K562 (cell line): ENCODE data around the gene A4GNT. TPM values are rescaled to one million over a fixed set of nuclear protein-coding genes. Genes with fewer than 3 reads are reported as not detected.

Experiments
- ATAC-seq: fragments of 200-7000 bp; cut with Tn5 transposase; 3 replicates; pipeline ENCODE4 v1.9.1; 2020; ENCODE audit warnings: moderate library complexity
- BruUV-seq: library from RNA; stranded (reverse); fragments of 400-500 nt; replicated peaks from 2 replicates; lab custom pipeline; 2021; lab: Mats Ljungman, UMichigan
- CTCF ChIA-PET: fragments of 300-600 bp; formaldehyde crosslinking; extraction: SDS; loops from one replicate; lab custom pipeline; 2021; ENCODE audit warnings: low intra/inter-chr PET ratio; lab: Yijun Ruan, JAX
- POLR2A ChIA-PET: fragments of 300-600, 350-650 bp; sonication (Branson Sonifier 250); formaldehyde crosslinking; extraction: SDS; loops from one replicate; lab custom pipeline; 2021; ENCODE audit warnings: antibody characterized with exemption, inconsistent platforms; lab: Yijun Ruan, JAX
- DNase-seq, 4 experiments: peaks; one replicate each; pipeline versions ENCODE4 v3.0.0 to v3.0.0-alpha.2; 2011 to 2018; ENCODE audit warnings: low spot score in 3 of 4, mixed read lengths in 3 of 4; ENCODE audit errors: extremely low read depth in 1 of 4
- FAIRE-seq: peaks from 2 replicates; lab custom pipeline; 2011; peaks lifted over from hg19 to GRCh38; lab: Jason Lieb, UNC
- H2AFZ ChIP-seq: 2 replicates; pipeline ENCODE4 v1.6.0; 2011; ENCODE audit warnings: low read depth, low read length, control low read depth, inconsistent platforms
- H3K27ac ChIP-seq: fragments of 200-600 bp; 3 replicates; pipeline ENCODE4 v1.8.0; 2011; ENCODE audit warnings: low read depth, mild to moderate bottlenecking, control low read depth, inconsistent platforms, low read length, moderate library complexity, mixed read lengths; ENCODE audit errors: extremely low read depth
- H3K27me3 ChIP-seq, 2 experiments: fragments of 300-600 bp in 1 of 2; 2 replicates in 1 of 2; 3 replicates in 1 of 2; pipeline versions ENCODE4 v1.6.0 to v1.8.0; 2011; ENCODE audit warnings: inconsistent platforms in 2 of 2, low read length in 2 of 2, mild to moderate bottlenecking in 1 of 2, mixed read lengths in 1 of 2, moderate library complexity in 1 of 2; ENCODE audit not compliant: control insufficient read depth in 2 of 2, insufficient read depth in 2 of 2
- H3K36me3 ChIP-seq: fragments of 300-600 bp; 3 replicates; pipeline ENCODE4 v1.8.0; 2011; ENCODE audit warnings: mild to moderate bottlenecking, low read length, inconsistent platforms; ENCODE audit not compliant: control insufficient read depth, insufficient read depth
- H3K4me1 ChIP-seq, 2 experiments: fragments of 200-600 bp in 1 of 2; replicated peaks in 1 of 2; 2 replicates in 1 of 2; 3 replicates in 1 of 2; pipeline versions ENCODE4 v1.5.1 to v1.8.0; 2011; ENCODE audit warnings: inconsistent platforms in 2 of 2, low read length in 2 of 2, mild to moderate bottlenecking in 1 of 2, mixed read lengths in 1 of 2, moderate library complexity in 1 of 2; ENCODE audit not compliant: control insufficient read depth in 2 of 2, insufficient read depth in 2 of 2
- H3K4me2 ChIP-seq: 2 replicates; pipeline ENCODE4 v1.6.1; 2011; ENCODE audit warnings: low read length, control low read depth, inconsistent platforms, mixed read lengths; ENCODE audit not compliant: insufficient read depth
- H3K4me3 ChIP-seq: fragments of 200-600 bp; sonication (generic), shearing (Covaris generic); 2 replicates; pipeline ENCODE4 v1.5.1; 2016; ENCODE audit warnings: control low read depth, inconsistent platforms
- H3K79me2 ChIP-seq: fragments of 200-600 bp; 3 replicates; pipeline ENCODE4 v1.8.0; 2011; ENCODE audit warnings: low read length, inconsistent platforms; ENCODE audit not compliant: control insufficient read depth, insufficient read depth
- H3K9ac ChIP-seq, 2 experiments: 2 replicates each; pipeline versions ENCODE4 v1.6.0 to v1.6.1; 2011; ENCODE audit warnings: low read depth in 2 of 2, low read length in 2 of 2, control low read depth in 1 of 2, inconsistent platforms in 1 of 2, mild to moderate bottlenecking in 1 of 2, mixed read lengths in 1 of 2; ENCODE audit not compliant: insufficient read depth in 1 of 2
- H3K9me1 ChIP-seq: one replicate; pipeline ENCODE4 v1.6.0; 2011; ENCODE audit warnings: inconsistent platforms, mild to moderate bottlenecking, low read length, moderate library complexity; ENCODE audit not compliant: control insufficient read depth, insufficient read depth
- H3K9me3 ChIP-seq: replicated peaks from 2 replicates; pipeline ENCODE4 v1.5.1; 2011; ENCODE audit warnings: low read depth, low read length, inconsistent platforms; ENCODE audit not compliant: control insufficient read depth, insufficient read depth
- H4K20me1 ChIP-seq: replicated peaks from 2 replicates; pipeline ENCODE4 v1.6.1; 2011; ENCODE audit warnings: low read length, inconsistent platforms, mixed read lengths; ENCODE audit not compliant: control insufficient read depth, insufficient read depth
- ATF2 ChIP-seq: sonication (generic); formaldehyde crosslinking; IDR thresholded peaks from 2 replicates; pipeline ENCODE4 v1.8.1; 2022; ENCODE audit warnings: missing genetic modification reagents
- CXXC5 ChIP-seq: fragments of 250-450 bp; sonication (Bioruptor Pico); IDR thresholded peaks from 2 replicates; pipeline ENCODE4 v1.8.0; 2022; ENCODE audit warnings: inconsistent platforms, mild to moderate bottlenecking, moderate library complexity
- KAT7 ChIP-seq: sonication (generic); formaldehyde crosslinking; IDR thresholded peaks from 2 replicates; pipeline ENCODE4 v1.8.0; 2022; ENCODE audit warnings: missing genetic modification reagents, mild to moderate bottlenecking, borderline replicate concordance
- KDM1A ChIP-seq, 2 experiments: fragments of 450-650 bp; IDR thresholded peaks; 2 replicates each; pipeline ENCODE4 v1.6.1; 2016; ENCODE audit warnings: mild to moderate bottlenecking in 2 of 2
- MCM2 ChIP-seq: fragments of 450-650 bp; IDR thresholded peaks from 2 replicates; pipeline ENCODE4 v1.6.1; 2017; ENCODE audit warnings: low read depth, mild to moderate bottlenecking
- MYBL2 ChIP-seq, 2 experiments: fragments of 450-650 bp in 1 of 2; sonication (generic) in 1 of 2; formaldehyde crosslinking in 1 of 2; IDR thresholded peaks; 2 replicates each; pipeline versions ENCODE4 v1.6.1 to v1.8.1; 2017 to 2022; ENCODE audit warnings: borderline replicate concordance in 1 of 2, inconsistent platforms in 1 of 2, low read depth in 1 of 2, mild to moderate bottlenecking in 1 of 2, missing genetic modification reagents in 1 of 2, moderate library complexity in 1 of 2
- MYC ChIP-seq, 2 experiments: fragments of 250-450 bp in 1 of 2; sonication (Bioruptor Pico) in 1 of 2; IDR thresholded peaks; 2 replicates each; pipeline versions ENCODE4 v1.5.1 to v1.6.1; 2012 to 2021; ENCODE audit warnings: low read depth in 2 of 2, borderline replicate concordance in 1 of 2, improper control_type of control experiment in 1 of 2, low read length in 1 of 2, mild to moderate bottlenecking in 1 of 2, moderate library complexity in 1 of 2
- NFYB ChIP-seq: IDR thresholded peaks from 2 replicates; pipeline ENCODE4 v1.6.1; 2011; ENCODE audit warnings: mild to moderate bottlenecking, moderate library complexity; ENCODE audit not compliant: insufficient read length; ENCODE audit errors: extremely low read depth
- NUFIP1 ChIP-seq: fragments of 450-650 bp; IDR thresholded peaks from 2 replicates; pipeline ENCODE4 v1.6.1; 2018; ENCODE audit not compliant: partially characterized antibody
- RFX5 ChIP-seq: IDR thresholded peaks from 2 replicates; pipeline ENCODE4 v1.6.1; 2011; ENCODE audit warnings: low read depth, mild to moderate bottlenecking, improper control_type of control experiment, low read length
- XRCC5 ChIP-seq: fragments of 200-400 bp; formaldehyde crosslinking; IDR thresholded peaks from 2 replicates; pipeline ENCODE4 v1.6.1; 2017; ENCODE audit warnings: low read depth, mild to moderate bottlenecking, low read length
- ZNF253 ChIP-seq: fragments of 250-450 bp; sonication (Bioruptor Pico); conservative IDR thresholded peaks from 2 replicates; pipeline ENCODE4 v1.6.1; 2021; ENCODE audit warnings: mild to moderate bottlenecking
- ZNF696 ChIP-seq: fragments of 250-450 bp; sonication (Bioruptor Pico); conservative IDR thresholded peaks from 2 replicates; pipeline ENCODE4 v1.4.0; 2020; ENCODE audit warnings: mild to moderate bottlenecking, moderate library complexity
- ZNF76 ChIP-seq: fragments of 250-450 bp; sonication (Bioruptor Pico); IDR thresholded peaks from 2 replicates; pipeline ENCODE4 v1.4.0; 2020; ENCODE audit warnings: mild to moderate bottlenecking, moderate library complexity, borderline replicate concordance
- WGBS: fragments of 100-300 bp; shearing (Covaris generic); methylation state at CpG from one replicate; pipeline ENCODE4 v1.1.6; 2016; ENCODE audit warnings: low coverage, mixed read lengths; ENCODE audit not compliant: insufficient coverage; ENCODE audit errors: missing lambda C conversion rate; 5-methylcytosine and 5-hydroxymethylcytosine counted together
- in situ Hi-C: fragments of 300-500 bp; cut with MboI; formaldehyde crosslinking; loops from 4 replicates; pipeline ENCODE4 v1.15.0; 2018; ENCODE audit warnings: inconsistent platforms, mixed read lengths
- intact Hi-C: fragments of 100-400 bp; cut with micrococcal nuclease; formaldehyde crosslinking; loops from 2 replicates; pipeline ENCODE4 v1.14.2; 2022
- polyA plus RNA-seq, 8 experiments: library from polyadenylated mRNA; depleted of rRNA in 4 of 8; stranded (reverse) in 5 of 8; unstranded in 3 of 8; fragments of >200 nt; fragmentation: Nextera tagmentation in 2 of 8; fragmentation: Illumina TruSeq in 1 of 8; extraction: Ambion mirVana in 2 of 8; extraction: Trizol in 1 of 8; gene quantifications; 2 replicates each; pipeline versions ENCODE4 v1.2.1 to v1.2.3, GENCODE V29; 2011 to 2014; ENCODE audit warnings: inconsistent platforms in 1 of 8, missing spikeins in 1 of 8
- total RNA-seq, 7 experiments: library from RNA; depleted of rRNA in 6 of 7; stranded (reverse); fragments of >200 nt in 6 of 7; fragmentation: Illumina TruSeq in 2 of 7; extraction: Trizol in 2 of 7; gene quantifications; 2 replicates each; pipeline versions ENCODE4 v1.2.1 to v1.2.3, GENCODE V29; 2011 to 2021; ENCODE audit warnings: low replicate concordance in 1 of 7

A4GNT gene
- total and polyA plus RNA-seq, 9 of the 15 experiments (the other 6 are each of a cell fraction or from before 2014, with no cell fraction given): not detected

- Histone ChIP-seq H3K9me1 (no peaks in the 10 kb centered on the region), H4K20me1 (no peaks in the 10 kb centered on the region), H3K4me1 (no peaks in the 10 kb centered on the region), H3K79me2 (no peaks in the 10 kb centered on the region), H3K27ac (no peak overlapping the region), H3K4me3 (no peak overlapping the region), H3K9ac (no peak overlapping the region), H3K36me3 (no peaks in the 10 kb centered on the region), H3K9me3 (no peaks in the 10 kb centered on the region), H2AFZ (0 out of 2 replicates have a peak overlapping the region, but pooled peaks have one; percentile 24), H3K4me2 (no peak overlapping the region), H3K27me3 (no peaks in the 10 kb centered on the region)
- intact Hi-C loops (no loop called here), in situ Hi-C loops (no loop called here)
- WGBS: 0% methylated on average over 3 of the region's 3 CpGs
- DNase-seq: no peak
- POLR2A ChIA-PET: no interaction called here
- CTCF ChIA-PET: no interaction called here
- FAIRE-seq: no peak
- BruUV-seq: no TSS peak
- TF ChIP-seq MYC (IDR thresholded peaks at IDR 0.05; ENCODE audit: low read depth, low read length) (no peak), MYC (CRISPR knock-in tag; IDR thresholded peaks at IDR 0.05; ENCODE audit: borderline replicate concordance, low read depth) (no peak), CXXC5 (CRISPR knock-in tag) (no peak), NFYB (no peak), KDM1A (IDR thresholded peaks at IDR 0.05) (no peak), ZNF76 (CRISPR knock-in tag) (no peak), XRCC5 (no peak), ZNF696 (CRISPR knock-in tag) (no peak), MYBL2 (IDR thresholded peaks at IDR 0.05; ENCODE audit: low read depth) (no peak), MYBL2 (CRISPR knock-in tag; IDR thresholded peaks at IDR 0.05; ENCODE audit: borderline replicate concordance) (no peak), ZNF253 (CRISPR knock-in tag) (no peak), NUFIP1 (no peak), RFX5 (no peak), KAT7 (no peak), ATF2 (CRISPR knock-in tag) (no peak), MCM2 (no peak)
- no peak for ATAC-seq
These were observed 4.0 kb upstream of the A4GNT start for GRCh38 chr3:138136201-138136600.
